ENCODE measurements around the gene TIAM2. TPM values are rescaled to one million over a fixed set of nuclear protein-coding genes. Genes with fewer than 3 reads are reported as not detected.
"Not testable (repeated sequence)": the region's sequence is repeated elsewhere in the genome, so short reads cannot be mapped to it uniquely, and the experiment has no call there.

Gene TIAM2
- total RNA-seq, 2 donors from 2014 or later, result 5.1 to 6.7 TPM

DNA sequence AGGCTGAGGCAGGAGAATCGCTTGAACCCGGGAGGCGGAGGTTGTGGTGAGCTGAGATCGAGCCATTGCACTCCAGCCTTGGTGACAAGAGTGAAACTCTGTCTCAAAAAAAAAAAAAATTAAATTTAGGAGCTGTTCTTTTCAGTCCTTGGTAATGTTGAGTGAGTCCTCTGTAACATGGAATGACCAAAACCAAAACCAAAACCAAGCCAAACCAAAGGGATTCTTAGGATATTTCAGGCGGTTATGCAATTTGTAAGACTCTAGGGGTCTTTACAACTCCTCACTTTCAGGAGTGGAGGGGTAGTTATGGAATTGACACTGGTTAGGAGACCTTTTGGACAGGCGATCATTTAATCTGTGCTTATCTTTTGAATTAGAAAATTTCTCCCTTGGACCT, 15.8 kb downstream of the TIAM2 start:
- no peak overlapping the region for H3K4me3 ChIP-seq
- H3K27ac ChIP-seq, result no peak overlapping the region

DNA sequence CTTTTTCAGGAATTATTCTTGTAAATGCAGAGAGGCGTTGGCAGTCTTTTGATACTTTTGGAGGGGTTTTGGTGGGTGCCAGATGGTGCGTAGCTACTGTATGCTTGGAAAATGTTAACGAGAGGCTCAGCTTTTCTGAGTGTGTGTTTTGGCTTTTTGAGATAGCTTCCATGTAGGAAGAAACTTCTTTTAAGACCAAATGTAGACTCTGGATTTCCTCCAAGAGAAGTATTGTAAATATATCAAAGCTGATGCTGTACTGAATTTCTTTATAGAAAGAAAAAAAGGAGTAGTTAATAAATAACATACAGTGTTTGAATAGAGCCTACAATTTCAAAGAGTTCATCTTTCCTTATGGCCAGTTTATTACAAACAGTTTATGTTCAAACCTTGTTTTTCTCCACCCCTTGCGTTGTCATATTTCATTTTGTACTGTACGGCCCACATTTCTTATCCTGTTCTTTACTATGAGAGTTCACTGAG, 16.7 kb downstream of the TIAM2 start:
- DNase-seq, result no peak
- no peak overlapping the region for H3K4me3 ChIP-seq
- no peak overlapping the region for H3K9ac ChIP-seq (ENCODE audit: low read depth in 2 of 2, low read length in 2 of 2)
- H3K27me3 ChIP-seq, result no peaks in the 10 kb centered on the region
- no peaks in the 10 kb centered on the region for H3K4me1 ChIP-seq
- intact Hi-C loops (cut with DNase I), result no loop called here
- H3K27ac ChIP-seq, result no peak overlapping the region
- H3K36me3 ChIP-seq, result no peaks in the 10 kb centered on the region
- no peaks in the 10 kb centered on the region for H3K9me3 ChIP-seq
- TF ChIP-seq, protein P1, sequence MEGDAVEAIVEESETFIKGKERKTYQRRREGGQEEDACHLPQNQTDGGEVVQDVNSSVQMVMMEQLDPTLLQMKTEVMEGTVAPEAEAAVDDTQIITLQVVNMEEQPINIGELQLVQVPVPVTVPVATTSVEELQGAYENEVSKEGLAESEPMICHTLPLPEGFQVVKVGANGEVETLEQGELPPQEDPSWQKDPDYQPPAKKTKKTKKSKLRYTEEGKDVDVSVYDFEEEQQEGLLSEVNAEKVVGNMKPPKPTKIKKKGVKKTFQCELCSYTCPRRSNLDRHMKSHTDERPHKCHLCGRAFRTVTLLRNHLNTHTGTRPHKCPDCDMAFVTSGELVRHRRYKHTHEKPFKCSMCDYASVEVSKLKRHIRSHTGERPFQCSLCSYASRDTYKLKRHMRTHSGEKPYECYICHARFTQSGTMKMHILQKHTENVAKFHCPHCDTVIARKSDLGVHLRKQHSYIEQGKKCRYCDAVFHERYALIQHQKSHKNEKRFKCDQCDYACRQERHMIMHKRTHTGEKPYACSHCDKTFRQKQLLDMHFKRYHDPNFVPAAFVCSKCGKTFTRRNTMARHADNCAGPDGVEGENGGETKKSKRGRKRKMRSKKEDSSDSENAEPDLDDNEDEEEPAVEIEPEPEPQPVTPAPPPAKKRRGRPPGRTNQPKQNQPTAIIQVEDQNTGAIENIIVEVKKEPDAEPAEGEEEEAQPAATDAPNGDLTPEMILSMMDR (IDR thresholded peaks at IDR 0.05), result no peak

More for the DNA sequence above, 15.8 kb downstream of the TIAM2 start:
- intact Hi-C loops (cut with DNase I), result no loop called here
- Histone ChIP-seq H3K9ac (ENCODE audit: low read depth in 2 of 2, low read length in 2 of 2) (no peak overlapping the region), H3K9me3 (no peaks in the 10 kb centered on the region), H3K27me3 (no peaks in the 10 kb centered on the region), H3K36me3 (no peaks in the 10 kb centered on the region), H3K4me1 (no peaks in the 10 kb centered on the region)
- TF ChIP-seq, protein P1 (IDR thresholded peaks at IDR 0.05), result no peak
- DNase-seq, result no peak

- intact Hi-C loops (cut with DNase I), result no loop called here
- H3K27me3 ChIP-seq, result no peaks in the 10 kb centered on the region
- H3K4me1 ChIP-seq, result no peaks in the 10 kb centered on the region
- DNase-seq, result no peak
- no peak overlapping the region for H3K27ac ChIP-seq
- no peak overlapping the region for H3K4me3 ChIP-seq
- no peaks in the 10 kb centered on the region for H3K9me3 ChIP-seq
- TF ChIP-seq, protein P1 (IDR thresholded peaks at IDR 0.05), result no peak
- H3K36me3 ChIP-seq, result no peaks in the 10 kb centered on the region
- no peak overlapping the region for H3K9ac ChIP-seq (ENCODE audit: low read depth in 2 of 2, low read length in 2 of 2)
These were observed 18.4 kb downstream of the TIAM2 start for GRCh38 chr6:155013457-155013876.

DNA sequence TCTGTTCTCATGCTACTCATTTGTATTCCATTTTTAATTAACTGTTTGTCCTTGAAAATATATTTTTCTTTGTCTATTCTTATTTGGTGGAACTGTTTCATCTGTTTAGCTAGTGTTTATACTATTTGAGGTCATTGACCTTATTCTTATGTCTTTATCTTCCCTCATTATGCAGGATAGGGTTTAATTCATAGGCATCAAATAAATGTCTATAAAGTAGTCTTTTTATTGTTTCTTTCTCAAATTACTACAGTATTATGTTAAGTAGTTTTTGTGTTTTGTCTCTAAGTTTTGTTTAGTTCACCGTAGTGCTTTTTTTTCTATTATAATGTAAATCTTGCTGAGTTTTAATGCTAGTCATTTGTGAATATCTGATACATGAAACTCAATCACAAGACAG, 19.0 kb downstream of the TIAM2 start:
- H3K4me1 ChIP-seq, result no peaks in the 10 kb centered on the region
- no peak overlapping the region for H3K4me3 ChIP-seq
- H3K27me3 ChIP-seq, result no peaks in the 10 kb centered on the region
- H3K27ac ChIP-seq, result no peak overlapping the region
- DNase-seq, result no peak
- no peaks in the 10 kb centered on the region for H3K9me3 ChIP-seq
- TF ChIP-seq, protein P1 (IDR thresholded peaks at IDR 0.05), result no peak
- H3K9ac ChIP-seq (ENCODE audit: low read depth in 2 of 2, low read length in 2 of 2), result no peak overlapping the region
- intact Hi-C loops (cut with DNase I), result no loop called here
- H3K36me3 ChIP-seq, result no peaks in the 10 kb centered on the region

GRCh38 chr6:155014670-155015300, 19.7 kb downstream of the TIAM2 start:
- no peak overlapping the region for H3K9ac ChIP-seq (ENCODE audit: low read depth in 2 of 2, low read length in 2 of 2)
- H3K9me3 ChIP-seq, result no peaks in the 10 kb centered on the region
- no peaks in the 10 kb centered on the region for H3K27me3 ChIP-seq
- H3K27ac ChIP-seq, result no peak overlapping the region
- no peaks in the 10 kb centered on the region for H3K4me1 ChIP-seq
- no peak for DNase-seq
- H3K36me3 ChIP-seq, result no peaks in the 10 kb centered on the region
- no peak overlapping the region for H3K4me3 ChIP-seq
- intact Hi-C loops (cut with DNase I), result no loop called here
- TF ChIP-seq, protein P1 (IDR thresholded peaks at IDR 0.05), result no peak

DNA sequence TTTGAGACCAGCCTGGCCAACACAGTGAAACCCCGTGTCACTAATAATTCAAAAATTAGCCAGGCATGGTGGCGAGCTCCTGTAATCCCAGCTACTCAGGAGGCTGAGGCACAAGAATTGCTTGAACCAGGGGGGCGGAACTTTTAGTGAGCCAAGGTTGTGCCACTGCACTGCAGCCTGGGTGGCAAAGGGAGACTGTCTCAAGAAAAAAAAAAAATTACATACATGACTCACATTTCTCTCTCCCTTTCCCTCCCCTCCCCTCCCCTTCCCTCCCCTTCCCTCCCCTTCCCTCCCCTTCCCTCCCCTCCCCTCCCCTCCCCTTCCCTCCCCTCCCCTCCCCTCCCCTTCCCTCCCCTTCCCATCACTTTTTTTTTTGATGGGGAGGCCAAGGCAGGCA, 23.3 kb downstream of the TIAM2 start:
- H3K27me3 ChIP-seq; H3K4me1 ChIP-seq; intact Hi-C loops (cut with DNase I); H3K9ac ChIP-seq (ENCODE audit: low read depth in 2 of 2, low read length in 2 of 2); H3K36me3 ChIP-seq; H3K27ac ChIP-seq; H3K4me3 ChIP-seq; DNase-seq; H3K9me3 ChIP-seq: not testable (repeated sequence)
